Fibroblast of skin of right quadriceps (primary cell): ENCODE data around the gene UBASH3A.

ENCODE experiments used
- DNase-seq: peaks from one replicate; pipeline ENCODE4 v3.0.0-alpha.2; 2013

The UBASH3A gene

GRCh38 chr21:42471206-42471605 is 67.5 kb downstream of the UBASH3A start:
- no peak for DNase-seq

DNA sequence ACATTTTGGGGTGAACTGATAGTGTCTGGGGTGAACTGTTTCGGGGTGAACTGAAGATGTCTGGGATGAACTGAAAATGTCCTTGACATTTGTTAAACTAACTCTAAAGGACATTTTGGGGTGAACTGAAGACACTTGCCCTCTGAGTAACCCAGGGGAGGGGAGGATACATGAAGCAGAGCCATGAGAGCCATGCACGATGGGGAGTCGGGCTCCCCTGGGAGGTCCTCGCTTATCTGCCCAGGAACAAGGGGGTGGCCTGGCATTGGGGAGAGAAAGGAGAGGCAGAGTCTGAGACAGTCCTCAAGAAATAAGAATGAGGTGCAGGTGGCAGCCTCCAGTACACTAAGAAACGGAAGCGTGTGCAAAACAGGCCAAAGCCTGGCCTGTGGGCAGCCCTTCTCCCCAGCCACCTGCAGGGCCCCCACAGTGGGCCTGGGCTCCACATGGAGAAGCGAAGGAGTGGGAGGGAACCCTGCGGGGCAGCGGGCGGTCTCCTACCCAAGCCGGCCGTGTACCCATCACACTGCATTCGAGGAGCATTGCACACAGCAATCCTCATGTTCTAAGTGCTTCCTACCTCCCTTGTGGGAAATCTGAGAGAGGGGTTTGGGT is 68.1 kb downstream of the UBASH3A start:
- no peak for DNase-seq

- no peak for DNase-seq
Measured at GRCh38 chr21:42472521-42472920, 68.8 kb downstream of the UBASH3A start.

DNA sequence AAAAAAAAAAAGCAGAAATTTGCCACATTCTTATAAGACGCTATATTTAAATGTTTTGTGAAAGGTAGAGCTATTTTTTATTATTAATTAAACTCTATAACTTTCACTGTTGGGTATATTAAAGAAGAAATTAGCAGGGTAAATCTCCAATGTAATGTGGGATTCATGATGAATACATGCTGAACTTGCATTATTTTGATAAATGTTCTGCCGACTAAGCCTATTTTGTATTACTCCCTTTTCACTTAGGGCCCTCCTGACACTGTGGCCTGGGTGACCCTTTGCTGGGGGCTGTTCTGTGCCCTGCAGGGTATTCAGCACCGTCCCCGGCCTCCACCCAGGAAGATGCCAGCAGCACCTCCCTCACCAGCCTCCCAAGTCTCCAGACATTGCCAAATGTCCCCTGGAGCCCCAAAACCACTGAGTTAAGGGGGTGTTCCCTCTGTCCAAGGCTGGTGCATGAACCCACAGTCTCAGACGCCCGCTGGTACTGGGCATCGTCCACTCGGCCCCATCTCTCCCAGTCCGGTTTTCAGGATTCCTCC is 69.9 kb downstream of the UBASH3A start:
- no peak for DNase-seq

GRCh38 chr21:42474043-42474831 is 70.5 kb downstream of the UBASH3A start:
- peak; percentile 19 for DNase-seq

DNA sequence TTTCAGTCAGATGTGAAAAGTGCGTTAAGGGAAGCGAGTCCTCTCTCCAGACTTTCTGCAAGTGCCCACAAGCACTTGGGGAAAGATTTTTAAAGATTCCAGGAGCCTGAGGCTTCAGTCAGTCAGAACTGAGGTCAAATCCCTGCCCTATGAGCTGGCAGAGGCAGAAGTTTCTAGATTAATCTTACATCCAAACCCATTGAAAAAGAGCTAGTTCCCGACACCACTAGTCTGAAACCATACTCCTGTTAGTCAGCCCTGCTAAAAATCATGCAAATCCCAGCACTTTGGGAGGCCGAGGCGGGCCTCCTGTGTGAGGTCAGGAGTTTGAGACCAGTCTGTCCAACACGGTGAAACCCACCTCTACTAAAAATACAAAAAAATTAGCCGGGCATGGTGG is 71.3 kb downstream of the UBASH3A start:
- no peak for DNase-seq

- DNase-seq: no peak
Measured at GRCh38 chr21:42475526-42476387, 72.1 kb downstream of the UBASH3A start.

- DNase-seq: no peak
Measured at GRCh38 chr21:42476388-42477331, 73.0 kb downstream of the UBASH3A start.

- DNase-seq: no peak
Measured at GRCh38 chr21:42478504-42478903, 74.8 kb downstream of the UBASH3A start.

GRCh38 chr21:42479582-42479981 is 75.9 kb downstream of the UBASH3A start:
- no peak for DNase-seq

GRCh38 chr21:42480736-42481135 is 77.0 kb downstream of the UBASH3A start:
- DNase-seq: no peak

DNA sequence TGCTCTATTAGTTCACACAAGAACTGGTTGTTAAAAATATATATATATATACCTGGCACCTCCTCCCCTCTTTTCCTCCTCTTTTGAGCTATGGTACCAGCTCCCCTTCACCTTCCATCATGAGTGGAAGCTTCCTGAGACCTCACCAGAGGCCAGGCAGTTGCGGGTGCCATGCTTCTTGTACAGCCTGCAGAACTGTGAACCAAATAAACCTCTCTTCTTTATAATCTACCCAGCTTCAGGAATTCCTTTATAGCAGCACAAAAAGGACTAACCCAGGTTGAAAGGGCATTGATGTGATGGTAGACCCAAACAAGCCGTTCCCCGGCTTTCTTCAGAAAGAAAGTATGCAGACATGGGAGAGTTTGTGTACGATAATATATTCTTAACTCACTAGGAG is 77.5 kb downstream of the UBASH3A start:
- DNase-seq: no peak

- no peak for DNase-seq
Measured at GRCh38 chr21:42484966-42485365, 81.3 kb downstream of the UBASH3A start.

GRCh38 chr21:42486072-42486471 is 82.4 kb downstream of the UBASH3A start:
- no peak for DNase-seq

- no peak for DNase-seq
Measured at GRCh38 chr21:42486531-42486930, 82.8 kb downstream of the UBASH3A start.

DNA sequence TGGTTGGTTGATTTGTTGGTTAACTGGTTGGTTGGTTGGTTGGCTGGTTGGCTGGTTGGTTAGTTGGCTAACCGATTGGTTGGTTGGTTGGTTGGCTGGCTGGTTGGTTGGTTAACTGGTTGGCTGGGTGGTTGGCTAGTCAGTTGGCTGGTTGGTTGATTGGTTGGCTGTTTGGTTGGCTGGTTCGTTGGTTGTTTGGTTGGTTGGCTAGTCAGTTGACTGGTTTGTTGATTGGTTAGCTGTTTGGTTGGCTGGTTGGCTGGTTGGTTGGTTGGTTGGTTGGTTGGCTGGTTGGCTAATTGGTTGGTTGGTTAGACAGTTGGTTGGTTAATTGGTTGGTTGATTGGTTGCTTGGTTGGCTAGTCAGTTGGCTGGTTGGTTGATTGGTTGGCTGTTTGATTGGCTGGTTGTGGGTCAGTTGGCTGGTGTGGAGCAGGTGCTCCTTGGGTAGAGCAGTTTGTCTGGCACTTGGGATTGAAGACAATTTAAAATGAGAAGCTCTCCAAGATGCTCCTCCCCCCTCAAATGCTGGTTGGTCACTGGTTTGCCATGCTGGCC is 85.4 kb downstream of the UBASH3A start:
- DNase-seq: no peak

GRCh38 chr21:42489991-42490390 is 86.3 kb downstream of the UBASH3A start:
- no peak for DNase-seq

- DNase-seq: no peak
Measured at GRCh38 chr21:42490720-42491119, 87.0 kb downstream of the UBASH3A start.

- no peak for DNase-seq
Measured at GRCh38 chr21:42491328-42491727, 87.6 kb downstream of the UBASH3A start.

DNA sequence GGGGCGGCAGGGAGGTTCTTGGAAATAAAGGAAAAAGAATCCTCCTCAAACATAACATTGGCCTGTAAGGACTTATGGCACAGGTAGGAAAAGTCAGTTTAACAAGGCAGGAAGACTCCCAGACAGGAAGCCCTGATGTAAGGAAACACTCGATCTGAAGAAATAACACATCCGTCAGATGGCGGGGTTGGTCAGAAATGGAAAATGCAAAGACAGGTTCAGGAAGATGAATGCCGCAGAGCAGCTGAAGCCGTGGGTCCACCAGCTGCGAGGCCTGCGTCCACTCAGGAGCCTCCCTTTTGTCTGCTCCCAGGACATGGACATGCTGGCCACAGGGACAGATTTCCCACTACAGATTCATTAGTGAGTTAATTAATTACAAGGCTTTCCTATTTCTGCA is 88.5 kb downstream of the UBASH3A start:
- DNase-seq: no peak

DNA sequence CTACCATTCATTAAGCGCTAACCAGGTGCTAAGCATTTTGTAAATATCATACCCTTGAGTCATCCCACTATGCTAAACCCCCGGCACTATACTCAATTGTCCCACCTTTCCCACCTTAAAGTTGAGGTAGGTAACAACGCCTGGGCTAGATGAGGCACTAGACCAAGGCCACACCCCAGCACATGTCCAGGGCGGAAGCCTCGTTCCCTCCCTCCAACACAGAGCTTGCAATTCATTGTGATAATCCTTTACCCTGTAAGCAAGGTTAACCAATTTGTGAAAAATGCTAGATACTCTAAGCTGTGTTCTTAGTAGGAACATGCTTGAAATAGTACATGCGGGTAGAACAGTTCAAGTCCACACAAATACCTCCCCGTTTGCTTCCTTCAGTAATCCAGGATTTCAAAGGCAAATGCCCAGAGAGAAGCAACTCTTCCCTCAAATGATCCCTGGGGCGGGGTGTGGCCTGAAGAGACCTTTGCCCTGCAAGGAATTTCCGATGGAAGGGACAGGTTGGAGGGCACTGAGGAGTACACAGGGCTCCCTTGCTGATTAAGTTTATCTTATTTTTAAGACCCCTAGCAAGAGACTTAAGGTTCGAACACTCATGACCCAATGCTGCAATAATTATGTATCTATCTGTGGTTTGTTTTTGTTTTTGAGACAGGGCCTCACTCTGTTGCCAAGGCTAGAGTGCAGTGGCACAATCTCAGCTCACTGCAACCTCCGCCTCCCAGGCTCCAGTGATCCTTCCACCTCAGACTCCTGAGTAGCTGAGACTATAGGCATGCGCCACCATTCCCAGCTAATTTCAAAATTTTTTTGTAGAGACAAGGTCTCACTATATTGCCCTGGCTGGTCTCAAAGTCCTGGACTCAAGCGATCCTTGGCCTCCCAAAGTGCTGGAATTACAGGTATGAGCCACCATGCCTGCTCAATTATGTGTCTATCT is 89.7 kb downstream of the UBASH3A start:
- no peak for DNase-seq
